GM21367 (cell line): ENCODE data around the gene SVEP1.

Experiments used
- ATAC-seq: cut with Tn5 transposase; IDR thresholded peaks from one replicate; pipeline ENCODE4 v1.9.1; 2021; ENCODE audit not compliant: unreplicated experiment

Gene SVEP1

DNA sequence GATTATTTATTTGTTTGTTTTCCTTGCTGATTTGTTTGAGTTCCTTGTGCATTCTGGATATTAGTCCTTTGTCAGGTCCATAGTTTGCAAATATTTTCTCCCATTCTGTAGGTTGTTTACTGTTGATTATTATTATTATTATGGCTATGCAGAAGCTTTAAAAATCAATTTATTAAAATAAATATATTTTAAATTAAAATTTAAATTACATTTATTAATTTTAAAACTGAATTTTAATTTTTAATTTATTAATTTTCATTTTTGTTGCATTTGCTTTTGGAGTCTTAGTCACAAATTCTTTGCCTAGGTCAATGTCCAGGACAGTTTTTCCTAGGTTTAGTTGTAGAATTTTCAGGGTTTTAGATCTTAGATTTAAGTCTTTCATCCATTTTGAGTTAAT is 50.9 kb downstream of the SVEP1 start:
- ATAC-seq: no peak

GRCh38 chr9:110526426-110526825 is 53.1 kb downstream of the SVEP1 start:
- ATAC-seq: no peak

DNA sequence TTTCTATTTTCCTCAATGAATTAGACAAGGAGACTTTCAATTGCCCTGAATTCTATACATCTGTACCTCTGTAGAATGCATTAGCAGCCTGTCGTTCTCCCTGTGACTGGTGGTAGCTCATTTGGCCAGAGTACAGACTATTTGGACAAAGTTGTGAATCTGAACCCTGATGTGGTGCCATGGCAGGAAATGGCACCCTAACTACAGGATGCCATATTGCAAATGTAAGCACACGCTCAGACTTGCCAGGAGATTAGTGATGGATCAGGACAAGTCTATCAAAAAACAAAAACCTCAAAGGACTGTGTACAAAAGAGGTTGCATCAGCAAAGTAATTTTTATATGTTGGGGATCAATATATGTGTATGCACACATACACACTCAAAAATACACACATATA is 58.3 kb downstream of the SVEP1 start:
- no peak for ATAC-seq

- no peak for ATAC-seq
Observed at GRCh38 chr9:110520120-110520701, 59.3 kb downstream of the SVEP1 start.

DNA sequence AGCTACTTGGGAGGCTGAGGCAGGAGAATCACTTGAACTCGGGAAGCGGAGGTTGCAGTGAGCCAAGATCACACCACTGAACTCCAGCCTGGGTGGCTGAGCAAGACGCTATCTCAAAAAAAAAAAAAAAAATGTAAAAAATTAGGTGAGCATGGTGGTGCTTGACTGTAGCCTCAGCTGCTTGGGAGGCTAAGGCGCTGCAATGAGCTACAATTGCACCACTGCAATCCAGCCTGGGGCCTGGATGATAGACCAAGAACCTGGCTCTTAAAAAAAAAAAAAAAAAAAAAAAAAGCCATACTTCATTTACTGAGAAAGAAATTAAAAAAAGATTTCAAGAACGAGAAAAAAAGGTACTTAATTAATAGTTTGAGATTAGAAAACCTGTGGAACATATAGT is 62.1 kb downstream of the SVEP1 start:
- ATAC-seq: no peak

GRCh38 chr9:110514897-110515296 is 64.6 kb downstream of the SVEP1 start:
- no peak for ATAC-seq

DNA sequence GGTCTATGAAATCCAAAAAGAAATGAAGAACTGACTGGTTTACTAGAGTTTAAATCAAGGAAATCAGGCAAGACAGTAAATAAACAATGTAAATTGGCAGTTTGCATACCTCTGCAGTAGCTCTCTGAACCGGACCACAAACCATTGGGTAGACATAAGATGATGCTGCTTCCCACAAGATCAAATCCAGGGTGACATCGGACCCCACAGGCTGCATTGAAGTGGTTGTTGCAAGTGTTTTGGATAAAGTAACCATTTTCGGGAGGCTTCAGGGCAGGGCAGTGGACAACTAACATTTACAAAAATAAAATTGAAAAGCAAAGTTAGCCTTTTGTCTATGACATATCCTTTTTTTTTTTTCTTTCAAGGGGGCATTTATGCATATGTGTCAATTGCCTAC is 66.7 kb downstream of the SVEP1 start:
- no peak for ATAC-seq

DNA sequence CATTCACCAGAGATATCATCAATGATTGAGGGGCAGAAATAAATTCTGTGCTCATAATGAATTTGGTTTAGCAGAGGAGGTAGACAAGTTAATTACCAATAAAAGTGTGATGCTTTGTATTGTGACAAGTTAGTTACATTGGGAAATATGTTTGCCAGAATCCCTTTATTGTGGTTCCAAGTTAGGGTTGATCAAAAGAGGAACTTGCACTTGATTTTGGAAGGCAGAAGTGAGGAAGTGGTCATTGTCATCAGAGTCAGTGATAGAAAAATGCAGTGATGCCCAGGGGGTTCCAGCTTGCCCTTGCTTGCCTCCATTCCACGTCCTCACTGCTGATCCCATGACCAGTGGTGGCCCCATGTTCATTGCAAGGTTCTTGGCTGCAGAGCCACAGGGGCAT is 69.7 kb downstream of the SVEP1 start:
- ATAC-seq: no peak

GRCh38 chr9:110502842-110503241 is 76.7 kb downstream of the SVEP1 start:
- no peak for ATAC-seq

- ATAC-seq: no peak
Observed at GRCh38 chr9:110499608-110500007, 79.9 kb downstream of the SVEP1 start.

GRCh38 chr9:110487196-110487595 is 92.3 kb downstream of the SVEP1 start:
- ATAC-seq: no peak

DNA sequence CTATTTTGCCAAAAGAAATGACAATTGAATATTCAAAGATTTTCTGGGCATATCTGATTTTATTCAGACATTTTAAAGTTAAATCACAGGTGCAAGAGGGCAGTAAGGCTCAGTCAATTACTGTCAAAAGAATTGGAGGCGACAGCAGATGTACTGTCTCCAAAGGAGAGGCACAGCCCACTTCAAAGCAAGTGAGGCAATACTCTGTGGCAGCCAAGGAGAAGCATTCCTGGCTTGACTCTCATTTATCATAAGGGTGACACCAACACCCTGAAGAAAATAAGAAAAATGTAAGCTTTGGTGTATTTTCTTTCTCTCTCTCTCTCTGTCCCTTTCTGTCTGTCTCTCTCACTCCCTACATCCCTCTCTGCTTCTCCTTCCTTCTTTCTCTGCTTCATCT is 93.3 kb downstream of the SVEP1 start:
- no peak for ATAC-seq

DNA sequence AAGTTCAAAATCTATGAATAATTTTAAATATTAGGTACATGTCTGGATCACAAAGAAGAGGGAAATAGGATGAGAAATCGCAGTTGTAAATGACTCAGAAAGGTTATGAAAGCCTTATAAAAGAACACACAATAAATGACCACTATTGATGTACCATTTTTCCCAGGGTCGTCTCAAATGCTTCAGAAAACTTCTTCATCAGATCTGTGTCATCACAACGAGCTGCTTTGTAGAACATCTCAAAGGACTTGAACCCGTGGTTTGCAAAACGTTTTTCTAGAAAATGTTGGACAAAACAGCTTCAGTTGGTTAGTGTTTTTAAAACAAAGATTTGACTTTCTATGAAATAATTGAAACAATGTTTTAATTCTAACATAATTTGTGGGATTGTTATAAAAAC is 100.1 kb downstream of the SVEP1 start:
- ATAC-seq: no peak

- no peak for ATAC-seq
Observed at GRCh38 chr9:110476251-110476650, 103.3 kb downstream of the SVEP1 start.

DNA sequence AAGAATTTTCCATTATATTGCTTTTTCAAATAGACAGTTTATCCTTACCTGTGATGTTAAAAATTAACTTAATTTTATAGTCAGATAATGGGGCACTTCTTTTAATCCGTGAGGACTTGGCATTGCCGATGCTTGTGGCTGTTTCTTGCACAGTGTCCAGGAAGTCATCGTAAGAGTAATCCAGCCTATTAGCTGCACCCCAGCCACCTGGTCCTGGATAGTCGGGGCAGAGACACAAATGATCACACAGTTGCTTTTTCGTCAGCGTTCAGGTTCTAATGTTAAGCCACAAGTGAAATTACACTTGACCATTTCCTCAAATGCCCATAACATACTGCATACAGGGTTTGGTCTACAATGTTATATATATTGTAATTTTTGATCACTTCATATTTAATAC is 107.4 kb downstream of the SVEP1 start:
- no peak for ATAC-seq

- no peak for ATAC-seq
Observed at GRCh38 chr9:110468950-110469349, 110.6 kb downstream of the SVEP1 start.

- no peak for ATAC-seq
Observed at GRCh38 chr9:110465190-110465589, 114.4 kb downstream of the SVEP1 start.

DNA sequence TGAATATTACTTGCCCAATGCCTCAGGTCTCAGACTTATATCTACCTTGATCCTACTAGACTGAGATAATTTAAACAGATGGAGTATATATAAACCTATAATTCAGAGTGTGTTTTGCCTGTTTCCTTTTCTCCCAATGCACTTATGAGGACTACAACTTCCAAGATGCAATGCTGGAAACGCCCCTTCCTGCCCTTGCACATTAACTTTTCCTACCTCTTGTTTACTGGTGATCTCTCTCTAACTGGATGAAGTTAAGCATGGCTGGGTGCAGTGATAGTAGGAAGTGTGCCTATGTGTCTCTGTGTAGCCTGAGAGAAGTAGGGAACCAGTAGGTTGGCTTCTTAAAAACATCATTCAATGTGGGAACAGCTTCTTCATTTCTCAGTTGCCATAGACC is 115.2 kb downstream of the SVEP1 start:
- no peak for ATAC-seq

GRCh38 chr9:110463499-110463898 is 116.0 kb downstream of the SVEP1 start:
- ATAC-seq: no peak

GRCh38 chr9:110457245-110457644 is 122.3 kb downstream of the SVEP1 start:
- no peak for ATAC-seq

- no peak for ATAC-seq
Observed at GRCh38 chr9:110456681-110457080, 122.9 kb downstream of the SVEP1 start.

DNA sequence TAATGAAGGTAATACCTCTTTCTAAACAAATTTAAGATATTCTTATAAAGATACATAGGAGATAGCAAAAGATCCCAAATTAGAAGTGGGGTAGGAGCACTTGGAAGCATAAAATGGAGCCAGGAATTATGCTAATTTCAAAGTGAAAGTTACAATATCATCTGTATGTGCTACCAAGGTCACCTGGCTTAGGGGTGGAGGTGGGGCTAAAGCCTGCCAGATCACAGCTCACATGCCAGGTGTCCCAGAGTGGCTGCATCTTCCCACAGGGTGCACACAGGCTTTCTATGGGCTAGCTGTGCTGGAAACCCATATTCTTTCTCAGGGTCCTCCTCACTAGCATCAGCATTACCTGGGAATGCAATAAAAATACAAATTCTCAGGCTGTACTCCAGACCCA is 123.7 kb downstream of the SVEP1 start:
- no peak for ATAC-seq

GRCh38 chr9:110452227-110452801 is 127.2 kb downstream of the SVEP1 start:
- no peak for ATAC-seq
